HL-60 (cell line): ENCODE results near the gene EIF4A3.

Source experiments
- POLR2AphosphoS5 ChIP-seq: IDR thresholded peaks from 2 replicates; pipeline ENCODE4 v1.6.1; 2012; ENCODE audit warnings: low read depth
- TF ChIP-seq, protein P1 (sequence below): IDR thresholded peaks from one replicate; pipeline ENCODE4 v1.5.1; 2011; ENCODE audit warnings: low read length, control low read depth, inconsistent platforms; ENCODE audit not compliant: insufficient read depth
- TF ChIP-seq, protein P2 (sequence below): IDR thresholded peaks from 2 replicates; pipeline ENCODE4 v1.6.1; 2012; ENCODE audit warnings: low read depth; ENCODE audit not compliant: insufficient replicate concordance

- no peak for TF ChIP-seq POLR2AphosphoS5
- TF ChIP-seq, protein P1, sequence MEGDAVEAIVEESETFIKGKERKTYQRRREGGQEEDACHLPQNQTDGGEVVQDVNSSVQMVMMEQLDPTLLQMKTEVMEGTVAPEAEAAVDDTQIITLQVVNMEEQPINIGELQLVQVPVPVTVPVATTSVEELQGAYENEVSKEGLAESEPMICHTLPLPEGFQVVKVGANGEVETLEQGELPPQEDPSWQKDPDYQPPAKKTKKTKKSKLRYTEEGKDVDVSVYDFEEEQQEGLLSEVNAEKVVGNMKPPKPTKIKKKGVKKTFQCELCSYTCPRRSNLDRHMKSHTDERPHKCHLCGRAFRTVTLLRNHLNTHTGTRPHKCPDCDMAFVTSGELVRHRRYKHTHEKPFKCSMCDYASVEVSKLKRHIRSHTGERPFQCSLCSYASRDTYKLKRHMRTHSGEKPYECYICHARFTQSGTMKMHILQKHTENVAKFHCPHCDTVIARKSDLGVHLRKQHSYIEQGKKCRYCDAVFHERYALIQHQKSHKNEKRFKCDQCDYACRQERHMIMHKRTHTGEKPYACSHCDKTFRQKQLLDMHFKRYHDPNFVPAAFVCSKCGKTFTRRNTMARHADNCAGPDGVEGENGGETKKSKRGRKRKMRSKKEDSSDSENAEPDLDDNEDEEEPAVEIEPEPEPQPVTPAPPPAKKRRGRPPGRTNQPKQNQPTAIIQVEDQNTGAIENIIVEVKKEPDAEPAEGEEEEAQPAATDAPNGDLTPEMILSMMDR, result no peak
- TF ChIP-seq, protein P2, sequence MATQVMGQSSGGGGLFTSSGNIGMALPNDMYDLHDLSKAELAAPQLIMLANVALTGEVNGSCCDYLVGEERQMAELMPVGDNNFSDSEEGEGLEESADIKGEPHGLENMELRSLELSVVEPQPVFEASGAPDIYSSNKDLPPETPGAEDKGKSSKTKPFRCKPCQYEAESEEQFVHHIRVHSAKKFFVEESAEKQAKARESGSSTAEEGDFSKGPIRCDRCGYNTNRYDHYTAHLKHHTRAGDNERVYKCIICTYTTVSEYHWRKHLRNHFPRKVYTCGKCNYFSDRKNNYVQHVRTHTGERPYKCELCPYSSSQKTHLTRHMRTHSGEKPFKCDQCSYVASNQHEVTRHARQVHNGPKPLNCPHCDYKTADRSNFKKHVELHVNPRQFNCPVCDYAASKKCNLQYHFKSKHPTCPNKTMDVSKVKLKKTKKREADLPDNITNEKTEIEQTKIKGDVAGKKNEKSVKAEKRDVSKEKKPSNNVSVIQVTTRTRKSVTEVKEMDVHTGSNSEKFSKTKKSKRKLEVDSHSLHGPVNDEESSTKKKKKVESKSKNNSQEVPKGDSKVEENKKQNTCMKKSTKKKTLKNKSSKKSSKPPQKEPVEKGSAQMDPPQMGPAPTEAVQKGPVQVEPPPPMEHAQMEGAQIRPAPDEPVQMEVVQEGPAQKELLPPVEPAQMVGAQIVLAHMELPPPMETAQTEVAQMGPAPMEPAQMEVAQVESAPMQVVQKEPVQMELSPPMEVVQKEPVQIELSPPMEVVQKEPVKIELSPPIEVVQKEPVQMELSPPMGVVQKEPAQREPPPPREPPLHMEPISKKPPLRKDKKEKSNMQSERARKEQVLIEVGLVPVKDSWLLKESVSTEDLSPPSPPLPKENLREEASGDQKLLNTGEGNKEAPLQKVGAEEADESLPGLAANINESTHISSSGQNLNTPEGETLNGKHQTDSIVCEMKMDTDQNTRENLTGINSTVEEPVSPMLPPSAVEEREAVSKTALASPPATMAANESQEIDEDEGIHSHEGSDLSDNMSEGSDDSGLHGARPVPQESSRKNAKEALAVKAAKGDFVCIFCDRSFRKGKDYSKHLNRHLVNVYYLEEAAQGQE, result no peak
Measured at GRCh38 chr17:80086616-80087015, 60.3 kb downstream of the EIF4A3 start.
